HG03139 (cell line): ENCODE measurements around the gene PBX3.
A peak's percentile ranks its signal among the peaks of the same experiment; 100 is the strongest.

Experiments used
- ATAC-seq: cut with Tn5 transposase; IDR thresholded peaks from one replicate; pipeline ENCODE4 v1.9.1; 2021; ENCODE audit not compliant: unreplicated experiment

PBX3 gene

GRCh38 chr9:125821078-125821477 lies 73.9 kb downstream of the PBX3 start:
- no peak for ATAC-seq

- no peak for ATAC-seq
Observed at GRCh38 chr9:125822160-125822559, 75.0 kb downstream of the PBX3 start.

- ATAC-seq, result no peak
Observed at GRCh38 chr9:125822902-125823301, 75.7 kb downstream of the PBX3 start.

GRCh38 chr9:125823874-125824406 lies 76.8 kb downstream of the PBX3 start:
- peak; percentile 58 for ATAC-seq

GRCh38 chr9:125825762-125826161 lies 78.6 kb downstream of the PBX3 start:
- ATAC-seq, result no peak

GRCh38 chr9:125826850-125827249 lies 79.7 kb downstream of the PBX3 start:
- no peak for ATAC-seq

- peak; percentile 61 for ATAC-seq
Observed at GRCh38 chr9:125829743-125830142, 82.6 kb downstream of the PBX3 start.

GRCh38 chr9:125831054-125831453 lies 83.9 kb downstream of the PBX3 start:
- no peak for ATAC-seq

- no peak for ATAC-seq
Observed at GRCh38 chr9:125831616-125832015, 84.4 kb downstream of the PBX3 start.

- no peak for ATAC-seq
Observed at GRCh38 chr9:125835655-125836054, 88.5 kb downstream of the PBX3 start.

- ATAC-seq, result no peak
Observed at GRCh38 chr9:125839317-125839716, 92.1 kb downstream of the PBX3 start.

- no peak for ATAC-seq
Observed at GRCh38 chr9:125841444-125841843, 94.3 kb downstream of the PBX3 start.

GRCh38 chr9:125842242-125842641 lies 95.1 kb downstream of the PBX3 start:
- ATAC-seq, result no peak

GRCh38 chr9:125843646-125844045 lies 96.5 kb downstream of the PBX3 start:
- ATAC-seq, result no peak

GRCh38 chr9:125844611-125845010 lies 97.4 kb downstream of the PBX3 start:
- no peak for ATAC-seq

- ATAC-seq, result no peak
Observed at GRCh38 chr9:125845271-125845808, 98.2 kb downstream of the PBX3 start.

GRCh38 chr9:125847735-125848134 lies 100.6 kb downstream of the PBX3 start:
- no peak for ATAC-seq

GRCh38 chr9:125850106-125850632 lies 103.0 kb downstream of the PBX3 start:
- ATAC-seq, result no peak

- no peak for ATAC-seq
Observed at GRCh38 chr9:125850763-125851162, 103.6 kb downstream of the PBX3 start.

GRCh38 chr9:125851979-125852378 lies 104.8 kb downstream of the PBX3 start:
- no peak for ATAC-seq

GRCh38 chr9:125852386-125852785 lies 105.2 kb downstream of the PBX3 start:
- no peak for ATAC-seq

GRCh38 chr9:125854553-125855275 lies 107.5 kb downstream of the PBX3 start:
- no peak for ATAC-seq
